ENCODE results near the gene ASIC4. TPM values are rescaled to one million over a fixed set of nuclear protein-coding genes. Genes with fewer than 3 reads are reported as not detected.

The ASIC4 gene
- polyA plus RNA-seq, 1 experiment, result not detected

- ChIA-PET POLR2A (no interaction called here), CTCF (interaction anchor here (1.0 to 1.9 kb wide), 5 partner anchors 9 to 57 kb away, joined by 3 to 6 read pairs (median 4); no protein-coding TSS in a partner anchor)
- no peaks in the 10 kb centered on the region for H3K27me3 ChIP-seq (ENCODE audit: control insufficient read depth, insufficient read depth, low read length)
- H3K4me3 ChIP-seq (ENCODE audit: low read depth, low read length), result no peak overlapping the region
- H3K27ac ChIP-seq (ENCODE audit: low read depth, low read length), result no peak overlapping the region
- no peak for DNase-seq (ENCODE audit: low read depth, low spot score)
- no peaks in the 10 kb centered on the region; the same call in 1 of the 2 replicates for H3K9me3 ChIP-seq (ENCODE audit: control insufficient read depth, insufficient read depth, low read length)
- no peak for TF ChIP-seq CTCF (IDR thresholded peaks at IDR 0.05; ENCODE audit: low read depth, low read length)
These were observed 41.6 kb upstream of the ASIC4 start for GRCh38 chr2:219472629-219473187.

GRCh38 chr2:219473511-219473910 lies 40.8 kb upstream of the ASIC4 start:
- Histone ChIP-seq H3K27ac (ENCODE audit: low read depth, low read length) (no peak overlapping the region), H3K4me3 (ENCODE audit: low read depth, low read length) (no peak overlapping the region), H3K9me3 (ENCODE audit: control insufficient read depth, insufficient read depth, low read length) (no peaks in the 10 kb centered on the region; the same call in 1 of the 2 replicates), H3K27me3 (ENCODE audit: control insufficient read depth, insufficient read depth, low read length) (no peaks in the 10 kb centered on the region)
- ChIA-PET CTCF (interaction anchor here (0.9 to 1.9 kb wide), 6 partner anchors 10 to 71 kb away, joined by 3 to 7 read pairs (median 4); no protein-coding TSS in a partner anchor), POLR2A (interaction anchor here (0.7 kb wide), 1 partner anchor 21 kb away, joined by 5 read pairs; no protein-coding TSS in a partner anchor)
- no peak for TF ChIP-seq CTCF (IDR thresholded peaks at IDR 0.05; ENCODE audit: low read depth, low read length)
- no peak for DNase-seq (ENCODE audit: low read depth, low spot score)

GRCh38 chr2:219474285-219475060 lies 39.8 kb upstream of the ASIC4 start:
- Histone ChIP-seq H3K4me3 (ENCODE audit: low read depth, low read length) (no peak overlapping the region), H3K27ac (ENCODE audit: low read depth, low read length) (no peak overlapping the region), H3K9me3 (ENCODE audit: control insufficient read depth, insufficient read depth, low read length) (no peaks in the 10 kb centered on the region; the same call in 1 of the 2 replicates), H3K27me3 (ENCODE audit: control insufficient read depth, insufficient read depth, low read length) (no peaks in the 10 kb centered on the region)
- no peak for DNase-seq (ENCODE audit: low read depth, low spot score)
- POLR2A ChIA-PET, result interaction anchor here (0.7 kb wide), 1 partner anchor 22 kb away, joined by 5 read pairs; no protein-coding TSS in a partner anchor
- TF ChIP-seq CTCF (IDR thresholded peaks at IDR 0.05; ENCODE audit: low read depth, low read length), result no peak
- CTCF ChIA-PET, result interaction anchor here (0.6 to 5.5 kb wide), 13 partner anchors 11 to 215 kb away, joined by 3 to 69 read pairs (median 7); a partner anchor contains a TSS

- Histone ChIP-seq H3K4me3 (ENCODE audit: low read depth, low read length) (no peak overlapping the region), H3K27me3 (ENCODE audit: control insufficient read depth, insufficient read depth, low read length) (no peaks in the 10 kb centered on the region), H3K27ac (ENCODE audit: low read depth, low read length) (peak overlapping the region; percentile 73), H3K9me3 (ENCODE audit: control insufficient read depth, insufficient read depth, low read length) (no peaks in the 10 kb centered on the region; the same call in 1 of the 2 replicates)
- DNase-seq (ENCODE audit: low read depth, low spot score), result no peak
- no peak for TF ChIP-seq CTCF (IDR thresholded peaks at IDR 0.05; ENCODE audit: low read depth, low read length)
- POLR2A ChIA-PET, result no interaction called here
- CTCF ChIA-PET, result interaction anchor here (0.6 to 5.5 kb wide), 19 partner anchors 12 to 214 kb away, joined by 3 to 69 read pairs (median 13); partner anchors contain the start of gene GMPPA
These were observed 39.0 kb upstream of the ASIC4 start for GRCh38 chr2:219475278-219475677.

All from AG04450 (cell line).